DND-41 (cell line): ENCODE measurements around the gene SUN2.

Experiments
- ATAC-seq: fragments of 200-7000 bp; cut with Tn5 transposase; 3 replicates; pipeline ENCODE4 v1.9.1; 2021; ENCODE audit warnings: low read depth; ENCODE audit not compliant: insufficient read depth
- DNase-seq: peaks from one replicate; pipeline ENCODE4 v3.0.0-alpha.2; 2020
- H2AFZ ChIP-seq: 2 replicates; pipeline ENCODE4 v1.6.0; 2012; ENCODE audit warnings: low read depth, low read length
- H3K27ac ChIP-seq: 2 replicates; pipeline ENCODE4 v1.5.1; 2012; ENCODE audit warnings: low read length, inconsistent platforms
- H3K27me3 ChIP-seq: fragments of 200-600 bp; sonication (generic); 2 replicates; pipeline ENCODE4 v1.6.0; 2012; ENCODE audit warnings: low read length, mild to moderate bottlenecking, inconsistent platforms; ENCODE audit not compliant: insufficient read depth, poor library complexity
- H3K36me3 ChIP-seq: 2 replicates; pipeline ENCODE4 v1.5.1; 2012; ENCODE audit warnings: low read length, inconsistent platforms; ENCODE audit not compliant: insufficient read depth
- H3K4me1 ChIP-seq: 2 replicates; pipeline ENCODE4 v1.5.1; 2012; ENCODE audit warnings: mild to moderate bottlenecking, low read length; ENCODE audit not compliant: insufficient read depth
- H3K4me2 ChIP-seq: 2 replicates; pipeline ENCODE4 v1.6.0; 2012; ENCODE audit warnings: mild to moderate bottlenecking, moderate library complexity, low read length, inconsistent platforms; ENCODE audit not compliant: insufficient read depth
- H3K4me3 ChIP-seq, 2 experiments: fragments of 200-600 bp in 1 of 2; shearing (Covaris generic) in 1 of 2; 2 replicates each; pipeline ENCODE4 v1.5.1; 2012 to 2016; ENCODE audit warnings: inconsistent platforms in 2 of 2, low read length in 2 of 2, mild to moderate bottlenecking in 2 of 2, low read depth in 1 of 2, moderate library complexity in 1 of 2
- H3K79me2 ChIP-seq: 2 replicates; pipeline ENCODE4 v1.6.0; 2012; ENCODE audit warnings: low read length, inconsistent platforms; ENCODE audit not compliant: insufficient read depth
- H3K9ac ChIP-seq: 2 replicates; pipeline ENCODE4 v1.6.0; 2012; ENCODE audit warnings: low read depth, mild to moderate bottlenecking, inconsistent platforms, low read length, moderate library complexity
- H3K9me3 ChIP-seq: 2 replicates; pipeline ENCODE4 v1.5.1; 2012; ENCODE audit warnings: low read length, moderate library complexity, mild to moderate bottlenecking, inconsistent platforms; ENCODE audit not compliant: insufficient read depth, severe bottlenecking
- H4K20me1 ChIP-seq: 2 replicates; pipeline ENCODE4 v1.6.0; 2012; ENCODE audit warnings: low read length; ENCODE audit not compliant: insufficient read depth
- EZH2 ChIP-seq: IDR thresholded peaks from 3 replicates; pipeline ENCODE4 v1.6.1; 2012; ENCODE audit warnings: borderline replicate concordance, low read depth, mild to moderate bottlenecking, moderate library complexity, low read length, inconsistent platforms; ENCODE audit not compliant: severe bottlenecking
- TF ChIP-seq, protein P1 (sequence below): IDR thresholded peaks from 2 replicates; pipeline ENCODE4 v1.5.1; 2012; ENCODE audit warnings: borderline replicate concordance, low read length, moderate library complexity, mild to moderate bottlenecking; ENCODE audit not compliant: poor library complexity, severe bottlenecking; ENCODE audit errors: extremely low read depth

Gene SUN2

DNA sequence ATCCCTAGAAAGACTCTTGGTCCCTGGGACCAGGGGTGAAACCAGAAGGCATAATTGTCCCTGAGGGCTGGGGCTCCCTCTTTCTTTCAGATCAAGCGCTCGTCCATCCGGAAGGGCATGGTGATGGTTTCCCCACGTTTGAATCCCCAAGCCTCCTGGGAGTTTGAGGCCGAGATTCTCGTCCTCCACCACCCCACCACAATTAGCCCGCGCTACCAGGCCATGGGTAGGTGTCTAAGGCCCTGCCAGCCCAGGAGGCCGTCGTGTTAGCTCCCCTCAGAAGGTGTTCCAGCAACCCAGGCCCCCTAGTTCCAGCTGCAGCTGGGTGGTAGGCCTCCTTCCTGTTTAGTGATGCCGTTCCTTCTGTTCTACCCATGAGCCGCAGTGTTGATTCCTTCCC is 28.7 kb downstream of the SUN2 start:
- no peak overlapping the region for H3K9ac ChIP-seq
- H2AFZ ChIP-seq, result no peak overlapping the region
- no peaks in the 10 kb centered on the region for H3K4me1 ChIP-seq
- no peak overlapping the region for H3K4me2 ChIP-seq
- no peak overlapping the region for H3K4me3 ChIP-seq
- no peaks in the 10 kb centered on the region for H3K9me3 ChIP-seq
- peaks cover 100% of the 10 kb centered on the region for H3K36me3 ChIP-seq
- DNase-seq (no peak), ATAC-seq (no peak)
- TF ChIP-seq EZH2, result no peak
- TF ChIP-seq, protein P1, sequence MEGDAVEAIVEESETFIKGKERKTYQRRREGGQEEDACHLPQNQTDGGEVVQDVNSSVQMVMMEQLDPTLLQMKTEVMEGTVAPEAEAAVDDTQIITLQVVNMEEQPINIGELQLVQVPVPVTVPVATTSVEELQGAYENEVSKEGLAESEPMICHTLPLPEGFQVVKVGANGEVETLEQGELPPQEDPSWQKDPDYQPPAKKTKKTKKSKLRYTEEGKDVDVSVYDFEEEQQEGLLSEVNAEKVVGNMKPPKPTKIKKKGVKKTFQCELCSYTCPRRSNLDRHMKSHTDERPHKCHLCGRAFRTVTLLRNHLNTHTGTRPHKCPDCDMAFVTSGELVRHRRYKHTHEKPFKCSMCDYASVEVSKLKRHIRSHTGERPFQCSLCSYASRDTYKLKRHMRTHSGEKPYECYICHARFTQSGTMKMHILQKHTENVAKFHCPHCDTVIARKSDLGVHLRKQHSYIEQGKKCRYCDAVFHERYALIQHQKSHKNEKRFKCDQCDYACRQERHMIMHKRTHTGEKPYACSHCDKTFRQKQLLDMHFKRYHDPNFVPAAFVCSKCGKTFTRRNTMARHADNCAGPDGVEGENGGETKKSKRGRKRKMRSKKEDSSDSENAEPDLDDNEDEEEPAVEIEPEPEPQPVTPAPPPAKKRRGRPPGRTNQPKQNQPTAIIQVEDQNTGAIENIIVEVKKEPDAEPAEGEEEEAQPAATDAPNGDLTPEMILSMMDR, result no peak
- peaks cover 27% of the 10 kb centered on the region for H4K20me1 ChIP-seq
- H3K27me3 ChIP-seq, result no peaks in the 10 kb centered on the region
- H3K27ac ChIP-seq, result no peak overlapping the region
- no peaks in the 10 kb centered on the region for H3K79me2 ChIP-seq

DNA sequence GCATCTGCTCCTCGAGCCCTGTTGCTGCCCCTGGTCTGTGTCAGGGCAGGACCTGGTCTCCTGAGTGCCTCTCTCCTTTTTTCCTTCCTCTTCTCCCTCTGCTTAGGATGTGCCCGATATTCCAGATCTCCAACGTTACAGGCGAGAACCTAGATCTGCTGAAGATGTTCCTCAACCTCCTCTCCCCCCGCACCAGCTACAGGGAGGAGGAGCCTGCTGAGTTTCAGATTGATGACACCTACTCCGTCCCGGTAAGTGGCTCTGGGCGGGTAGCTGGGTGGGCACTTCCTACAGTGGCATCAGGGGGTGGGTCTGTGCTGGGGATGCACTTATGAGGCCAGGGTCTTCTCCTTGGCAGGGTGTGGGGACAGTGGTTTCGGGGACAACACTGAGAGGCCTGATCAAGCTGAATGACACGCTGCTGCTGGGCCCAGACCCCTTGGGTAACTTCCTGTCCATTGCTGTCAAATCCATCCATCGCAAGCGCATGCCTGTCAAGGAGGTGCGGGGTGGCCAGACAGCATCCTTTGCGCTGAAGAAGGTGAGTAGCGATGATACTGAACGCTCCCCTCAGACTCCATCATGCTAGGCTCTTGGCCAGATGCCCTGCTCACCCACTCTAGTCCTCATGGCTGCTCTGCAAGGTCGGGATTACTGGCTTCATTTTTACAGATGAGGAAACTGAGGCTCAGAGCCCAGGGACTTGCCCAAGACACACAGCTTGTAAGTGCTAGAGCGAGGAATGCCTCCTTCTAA is 29.7 kb downstream of the SUN2 start:
- TF ChIP-seq, protein P1, result no peak
- no peak for TF ChIP-seq EZH2
- ATAC-seq, result no peak
- Histone ChIP-seq H3K27ac (no peak overlapping the region), H3K4me3 (no peak overlapping the region), H3K4me1 (no peaks in the 10 kb centered on the region), H3K9me3 (no peaks in the 10 kb centered on the region), H3K36me3 (peaks cover 99% of the 10 kb centered on the region), H3K27me3 (no peaks in the 10 kb centered on the region), H4K20me1 (peaks cover 25% of the 10 kb centered on the region), H3K4me2 (no peak overlapping the region), H3K79me2 (no peaks in the 10 kb centered on the region), H3K9ac (no peak overlapping the region), H2AFZ (no peak overlapping the region)
- no peak for DNase-seq

DNA sequence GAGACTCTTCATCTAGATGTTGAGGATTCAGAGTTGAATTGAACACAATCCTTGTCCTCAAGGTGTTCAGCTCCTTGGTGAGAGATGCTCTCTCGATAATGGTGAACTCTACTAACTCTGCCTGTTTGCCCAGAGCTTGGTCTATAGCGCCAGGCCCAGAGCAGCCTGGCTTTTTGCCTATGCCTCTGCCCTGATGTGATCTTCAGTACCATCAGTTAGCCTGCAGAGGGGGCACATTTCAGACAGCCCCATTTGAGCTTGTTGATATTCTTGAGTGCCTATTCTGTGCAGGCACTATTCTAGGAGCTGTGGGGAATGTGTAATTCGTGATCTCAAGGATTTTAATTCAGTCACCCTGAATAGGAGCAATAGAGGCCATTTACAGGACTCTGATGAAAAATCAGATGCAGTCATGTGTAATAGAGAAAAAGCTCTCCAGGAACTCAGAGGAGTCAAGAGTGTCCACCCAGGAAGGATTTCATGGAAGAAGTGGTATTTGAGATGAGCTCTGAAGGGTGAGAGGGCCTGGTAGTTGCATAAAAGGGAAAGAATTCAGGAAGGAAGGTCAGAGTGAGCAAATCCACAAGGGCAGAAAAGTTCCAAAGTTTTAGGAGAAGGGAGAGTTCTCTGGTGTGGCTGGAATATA is 30.7 kb downstream of the SUN2 start:
- Histone ChIP-seq H3K4me2 (no peak overlapping the region), H3K4me1 (no peaks in the 10 kb centered on the region), H4K20me1 (peaks cover 25% of the 10 kb centered on the region), H3K9me3 (no peaks in the 10 kb centered on the region), H3K79me2 (no peaks in the 10 kb centered on the region), H3K9ac (no peak overlapping the region), H3K27me3 (no peaks in the 10 kb centered on the region), H3K4me3 (no peak overlapping the region), H2AFZ (no peak overlapping the region), H3K36me3 (peaks cover 96% of the 10 kb centered on the region), H3K27ac (no peak overlapping the region)
- ATAC-seq (peak; percentile 84), DNase-seq (peak; percentile 45)
- TF ChIP-seq, protein P1, result peak; percentile 68
- no peak for TF ChIP-seq EZH2
